NT2/D1 (cell line): ENCODE measurements around the gene SPCS2.

Experiments used
- DNase-seq: peaks from one replicate; pipeline ENCODE4 v3.0.0-alpha.2; 2011; ENCODE audit warnings: low read depth, low spot score
- H3K27me3 ChIP-seq: 2 replicates; pipeline ENCODE4 v1.6.0; 2011; ENCODE audit warnings: mild to moderate bottlenecking; ENCODE audit not compliant: insufficient read length, insufficient read depth
- H3K36me3 ChIP-seq: 2 replicates; pipeline ENCODE4 v1.6.1; 2011; ENCODE audit warnings: mild to moderate bottlenecking, low read length, mixed read lengths; ENCODE audit not compliant: insufficient read depth, insufficient read length
- H3K4me1 ChIP-seq: 2 replicates; pipeline ENCODE4 v1.5.1; 2011; ENCODE audit not compliant: insufficient read depth, insufficient read length
- H3K4me3 ChIP-seq: 2 replicates; pipeline ENCODE4 v1.5.1; 2011; ENCODE audit warnings: low read depth; ENCODE audit not compliant: insufficient read length
- H3K9ac ChIP-seq: 2 replicates; pipeline ENCODE4 v1.6.0; 2011; ENCODE audit warnings: low read depth; ENCODE audit not compliant: insufficient read length
- H3K9me3 ChIP-seq: 2 replicates; pipeline ENCODE4 v1.5.1; 2011; ENCODE audit warnings: mild to moderate bottlenecking, low read length; ENCODE audit not compliant: insufficient read depth
- SUZ12 ChIP-seq: IDR thresholded peaks from 2 replicates; pipeline ENCODE4 v1.6.1; 2011; ENCODE audit not compliant: insufficient read length, insufficient read depth; ENCODE audit errors: extremely low read depth
- YY1 ChIP-seq: IDR thresholded peaks from 2 replicates; pipeline ENCODE4 v1.6.1; 2011; ENCODE audit not compliant: insufficient read length, insufficient read depth
- ZNF274 ChIP-seq: IDR thresholded peaks from 2 replicates; pipeline ENCODE4 v1.6.1; 2011; ENCODE audit warnings: mild to moderate bottlenecking, low read depth, low read length

Gene SPCS2

DNA sequence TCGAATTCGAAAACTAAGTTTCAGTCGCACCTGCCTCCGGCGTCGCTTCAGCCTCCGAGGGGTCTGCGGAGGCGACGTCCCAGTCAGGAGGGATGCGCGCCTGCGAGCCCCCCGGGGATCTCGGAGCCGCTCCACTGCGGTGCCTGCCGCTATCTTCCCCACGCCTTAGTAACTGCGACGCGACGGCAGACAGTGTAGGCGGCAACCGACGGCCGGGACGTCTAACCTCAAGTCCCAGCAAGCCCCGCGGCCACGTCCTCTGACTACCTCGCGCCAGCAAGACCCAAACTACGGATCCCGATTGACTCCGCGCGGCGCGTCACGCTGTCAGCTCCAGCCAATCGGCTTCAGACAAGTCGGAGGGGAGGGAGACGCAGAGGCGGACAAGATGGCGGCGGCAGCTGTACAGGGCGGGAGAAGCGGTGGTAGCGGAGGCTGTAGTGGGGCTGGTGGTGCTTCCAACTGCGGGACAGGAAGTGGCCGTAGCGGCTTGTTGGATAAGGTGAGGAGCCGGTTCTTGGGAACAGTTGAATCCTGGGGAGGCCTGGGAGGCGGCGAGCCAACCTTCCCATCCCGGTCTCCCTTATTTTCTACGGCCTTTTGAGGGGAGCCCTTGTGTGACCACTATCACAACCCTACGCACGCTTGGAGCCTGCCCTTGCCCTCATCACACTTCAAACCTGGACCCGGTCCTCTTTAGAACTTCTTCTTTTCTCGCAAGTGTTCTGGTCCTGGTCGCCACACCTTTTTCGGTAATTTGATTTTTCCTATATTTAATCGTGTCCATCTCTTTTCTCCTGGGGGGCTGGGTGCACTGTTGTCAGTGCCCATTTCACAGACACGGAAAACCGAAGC lies at the start of gene SPCS2, which contains the start of gene XRRA1:
Gene SPCS2 (plus strand): TSS at position 369 of the 855 bp plus-strand sequence. CDS start 20 bp downstream, at position 389.
Gene XRRA1 (minus strand): TSS at position 194 of the 855 bp plus-strand sequence. CDS start 8,213 bp downstream, outside the sequence.
- DNase-seq = peak; percentile 98

DNA sequence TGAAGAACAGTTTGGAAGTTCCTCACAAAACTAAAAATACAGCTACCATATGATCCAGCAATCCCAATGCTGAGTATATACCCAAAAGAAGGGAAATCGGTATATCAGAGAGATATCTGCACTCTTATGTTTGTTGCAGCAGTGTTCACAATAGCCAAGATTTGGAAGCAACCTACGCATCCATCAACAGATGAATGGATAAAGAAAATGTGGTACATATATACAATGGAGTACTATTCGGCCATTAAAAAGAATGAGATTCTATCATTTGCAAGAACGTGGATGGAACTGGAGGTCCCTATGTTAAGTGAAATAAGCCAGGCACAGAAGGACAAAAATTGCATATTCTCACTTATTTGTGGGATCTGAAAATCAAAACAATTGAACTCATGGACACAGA lies 46.7 kb upstream of the SPCS2 start:
- no peaks in the 10 kb centered on the region for H3K27me3 ChIP-seq
- TF ChIP-seq SUZ12 (no peak), ZNF274 (no peak), YY1 (no peak)
- H3K9ac ChIP-seq = no peak overlapping the region
- no peak overlapping the region for H3K4me3 ChIP-seq
- no peaks in the 10 kb centered on the region for H3K4me1 ChIP-seq
- no peak for DNase-seq
- peaks cover 22% of the 10 kb centered on the region for H3K36me3 ChIP-seq
- 0 out of 2 replicates have a peak, but pooled peaks cover 14% of the 10 kb centered on the region for H3K9me3 ChIP-seq

More for the DNA sequence above, at the start of gene SPCS2, which contains the start of gene XRRA1:
- H3K9me3 ChIP-seq = no peaks in the 10 kb centered on the region
- TF ChIP-seq SUZ12 = no peak
- TF ChIP-seq YY1 = peak; percentile 84
- peaks cover 35% of the 10 kb centered on the region for H3K36me3 ChIP-seq
- peak within 1 kb of the TSS; percentile 83 for H3K4me3 ChIP-seq
- no peaks in the 10 kb centered on the region for H3K27me3 ChIP-seq
- peak within 1 kb of the TSS; percentile 86 for H3K9ac ChIP-seq
- H3K4me1 ChIP-seq = no peaks in the 10 kb centered on the region

DNA sequence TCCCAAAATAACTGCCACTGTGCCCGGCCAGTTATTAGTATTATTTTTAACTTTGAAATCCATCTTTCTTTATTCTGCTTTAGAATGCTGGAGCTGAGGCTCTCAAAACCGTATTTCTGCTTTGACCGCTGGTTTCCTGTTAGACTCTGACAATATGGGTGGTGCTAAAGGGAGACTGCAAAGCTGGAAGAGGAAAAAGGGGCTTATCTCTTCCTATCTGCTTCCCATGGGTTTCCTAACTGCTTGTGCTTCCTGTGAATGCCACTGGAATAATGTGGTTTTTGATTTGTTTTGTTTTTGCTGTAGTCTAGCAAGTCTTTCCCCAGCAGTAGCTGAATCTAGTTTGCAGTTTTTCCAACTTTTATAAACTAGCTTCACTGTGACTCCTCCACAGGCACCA lies 43.7 kb upstream of the SPCS2 start:
- no peaks in the 10 kb centered on the region for H3K27me3 ChIP-seq
- H3K36me3 ChIP-seq = peaks cover 44% of the 10 kb centered on the region
- H3K4me3 ChIP-seq = no peak overlapping the region
- H3K9me3 ChIP-seq = 0 out of 2 replicates have a peak, but pooled peaks cover 14% of the 10 kb centered on the region
- H3K4me1 ChIP-seq = no peaks in the 10 kb centered on the region
- no peak overlapping the region for H3K9ac ChIP-seq
- TF ChIP-seq YY1 = no peak
- TF ChIP-seq SUZ12 = no peak
- no peak for TF ChIP-seq ZNF274
- DNase-seq = no peak

DNA sequence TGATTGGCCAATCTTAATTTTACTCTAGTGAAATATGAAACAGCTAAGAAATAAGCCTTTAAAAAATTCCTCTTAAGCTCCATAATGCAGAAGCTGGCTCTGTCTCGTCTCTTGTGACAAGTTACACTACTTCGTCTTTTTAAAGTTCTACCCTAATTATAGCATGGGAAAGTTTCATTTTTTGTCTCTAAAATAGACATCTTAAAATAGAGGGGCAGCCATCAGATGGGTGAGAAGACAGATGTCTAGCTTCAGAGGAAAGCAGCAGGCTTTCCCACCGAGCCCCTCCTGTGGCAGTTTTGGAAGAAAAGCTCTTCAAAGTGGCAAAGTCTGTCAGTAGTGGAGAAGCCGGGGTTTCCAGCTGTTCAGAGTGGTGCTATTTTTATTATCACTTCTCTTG lies 39.7 kb upstream of the SPCS2 start:
- H3K9me3 ChIP-seq = no peaks in the 10 kb centered on the region
- H3K36me3 ChIP-seq = peaks cover 50% of the 10 kb centered on the region
- DNase-seq = no peak
- no peaks in the 10 kb centered on the region for H3K27me3 ChIP-seq
- H3K9ac ChIP-seq = no peak overlapping the region
- TF ChIP-seq SUZ12 = no peak
- no peak for TF ChIP-seq ZNF274
- no peak for TF ChIP-seq YY1
- H3K4me1 ChIP-seq = no peaks in the 10 kb centered on the region
- H3K4me3 ChIP-seq = no peak overlapping the region

DNA sequence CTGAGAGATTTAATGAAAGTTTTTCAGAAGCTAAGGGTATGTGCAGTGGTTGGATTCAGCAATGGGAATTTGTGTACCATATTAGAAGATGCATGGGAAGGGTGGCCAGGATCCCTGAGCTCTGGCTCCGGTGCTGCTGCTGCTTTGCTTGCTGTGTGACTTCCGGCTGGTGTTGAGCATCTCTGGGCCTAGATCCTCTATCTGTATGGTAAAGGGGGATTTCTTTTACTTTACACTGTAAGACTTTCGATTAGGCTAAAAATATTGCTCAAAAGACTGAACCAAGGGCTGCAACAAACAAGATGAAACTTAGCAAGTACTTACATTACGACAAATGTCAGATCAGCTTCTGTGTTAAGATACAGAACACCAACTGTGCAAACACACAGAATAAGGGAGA lies 39.3 kb upstream of the SPCS2 start:
- H3K36me3 ChIP-seq = peaks cover 54% of the 10 kb centered on the region
- H3K9ac ChIP-seq = no peak overlapping the region
- no peak for TF ChIP-seq SUZ12
- TF ChIP-seq ZNF274 = no peak
- H3K9me3 ChIP-seq = no peaks in the 10 kb centered on the region
- no peaks in the 10 kb centered on the region for H3K27me3 ChIP-seq
- DNase-seq = no peak
- no peak overlapping the region for H3K4me3 ChIP-seq
- H3K4me1 ChIP-seq = no peaks in the 10 kb centered on the region

DNA sequence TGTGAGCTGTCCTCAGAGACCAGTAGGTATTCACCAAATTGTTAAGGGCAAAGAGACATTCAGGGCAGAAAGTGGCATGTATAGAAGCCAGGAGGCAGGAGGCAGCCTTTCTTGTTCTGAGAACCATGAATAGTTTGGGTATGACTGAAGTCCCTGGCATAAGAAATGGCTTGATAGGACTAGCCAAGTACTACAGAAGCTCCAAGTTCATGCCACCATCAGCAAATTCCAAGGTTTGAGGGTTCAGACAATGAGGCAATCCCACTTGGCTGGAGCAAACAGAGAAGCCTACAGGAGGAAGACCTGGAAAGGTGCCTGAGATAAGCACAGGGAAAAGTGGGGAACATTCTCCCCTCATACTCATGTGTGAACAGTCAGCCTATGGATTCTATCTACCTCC lies 25.9 kb upstream of the SPCS2 start:
- no peak overlapping the region for H3K4me3 ChIP-seq
- TF ChIP-seq SUZ12 (no peak), ZNF274 (no peak), YY1 (no peak)
- DNase-seq = no peak
- no peaks in the 10 kb centered on the region for H3K27me3 ChIP-seq
- H3K4me1 ChIP-seq = no peaks in the 10 kb centered on the region
- H3K9ac ChIP-seq = no peak overlapping the region
- no peaks in the 10 kb centered on the region for H3K9me3 ChIP-seq
- peaks cover 59% of the 10 kb centered on the region for H3K36me3 ChIP-seq

DNA sequence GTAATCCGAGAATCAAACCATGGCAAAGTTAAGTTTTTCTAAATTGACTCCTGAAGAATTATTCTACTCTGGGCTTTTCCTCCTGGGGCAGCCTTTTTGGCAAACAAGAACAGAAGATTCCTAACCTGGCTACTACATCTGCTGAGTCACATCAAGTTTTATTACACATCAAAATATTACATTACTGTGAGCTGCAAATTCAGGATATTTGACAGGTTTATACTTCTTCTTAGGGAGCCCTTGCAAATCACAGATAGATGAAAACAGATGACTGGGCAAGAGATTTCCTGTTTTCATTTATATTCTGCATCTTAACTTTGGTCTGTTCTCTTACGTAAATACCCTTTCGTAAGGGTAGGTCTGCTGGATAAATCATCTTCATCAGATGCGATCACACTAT lies 23.8 kb upstream of the SPCS2 start:
- DNase-seq = no peak
- H3K4me1 ChIP-seq = no peaks in the 10 kb centered on the region
- H3K9ac ChIP-seq = no peak overlapping the region
- no peaks in the 10 kb centered on the region for H3K9me3 ChIP-seq
- H3K4me3 ChIP-seq = no peak overlapping the region
- H3K27me3 ChIP-seq = no peaks in the 10 kb centered on the region
- peaks cover 58% of the 10 kb centered on the region for H3K36me3 ChIP-seq
- no peak for TF ChIP-seq ZNF274
- TF ChIP-seq YY1 = no peak
- no peak for TF ChIP-seq SUZ12
